GM12874 (cell line): ENCODE data around the gene IGF2R.

Experiments used
- TF ChIP-seq, protein P1 (sequence below): IDR thresholded peaks from 2 replicates; pipeline ENCODE4 v1.5.1; 2011; ENCODE audit warnings: low read depth, mild to moderate bottlenecking, control low read depth, low read length, moderate library complexity; ENCODE audit not compliant: insufficient read depth

IGF2R gene

DNA sequence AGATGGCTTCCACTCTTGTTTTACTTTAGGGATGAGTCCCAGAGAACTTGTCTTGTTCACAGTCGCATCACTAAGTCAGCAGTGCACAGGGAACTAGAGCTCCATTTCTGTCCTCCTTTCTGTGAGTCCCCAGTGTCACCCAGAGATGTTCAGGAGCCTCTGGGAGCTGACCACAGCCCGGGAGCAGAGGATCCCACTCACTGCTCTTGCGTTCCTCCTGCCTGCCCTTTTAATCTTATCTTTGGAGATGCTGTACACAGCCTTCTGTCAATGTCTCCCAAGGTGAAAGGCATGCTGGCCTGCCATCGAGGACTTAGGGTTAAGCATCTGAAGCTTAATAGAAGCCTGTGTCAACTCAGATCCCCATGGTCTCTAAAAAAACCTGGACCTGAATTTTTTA is 71.2 kb downstream of the IGF2R start:
- TF ChIP-seq, protein P1, sequence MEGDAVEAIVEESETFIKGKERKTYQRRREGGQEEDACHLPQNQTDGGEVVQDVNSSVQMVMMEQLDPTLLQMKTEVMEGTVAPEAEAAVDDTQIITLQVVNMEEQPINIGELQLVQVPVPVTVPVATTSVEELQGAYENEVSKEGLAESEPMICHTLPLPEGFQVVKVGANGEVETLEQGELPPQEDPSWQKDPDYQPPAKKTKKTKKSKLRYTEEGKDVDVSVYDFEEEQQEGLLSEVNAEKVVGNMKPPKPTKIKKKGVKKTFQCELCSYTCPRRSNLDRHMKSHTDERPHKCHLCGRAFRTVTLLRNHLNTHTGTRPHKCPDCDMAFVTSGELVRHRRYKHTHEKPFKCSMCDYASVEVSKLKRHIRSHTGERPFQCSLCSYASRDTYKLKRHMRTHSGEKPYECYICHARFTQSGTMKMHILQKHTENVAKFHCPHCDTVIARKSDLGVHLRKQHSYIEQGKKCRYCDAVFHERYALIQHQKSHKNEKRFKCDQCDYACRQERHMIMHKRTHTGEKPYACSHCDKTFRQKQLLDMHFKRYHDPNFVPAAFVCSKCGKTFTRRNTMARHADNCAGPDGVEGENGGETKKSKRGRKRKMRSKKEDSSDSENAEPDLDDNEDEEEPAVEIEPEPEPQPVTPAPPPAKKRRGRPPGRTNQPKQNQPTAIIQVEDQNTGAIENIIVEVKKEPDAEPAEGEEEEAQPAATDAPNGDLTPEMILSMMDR = no peak

GRCh38 chr6:160040527-160041264 is 71.8 kb downstream of the IGF2R start:
- TF ChIP-seq, protein P1 = no peak

DNA sequence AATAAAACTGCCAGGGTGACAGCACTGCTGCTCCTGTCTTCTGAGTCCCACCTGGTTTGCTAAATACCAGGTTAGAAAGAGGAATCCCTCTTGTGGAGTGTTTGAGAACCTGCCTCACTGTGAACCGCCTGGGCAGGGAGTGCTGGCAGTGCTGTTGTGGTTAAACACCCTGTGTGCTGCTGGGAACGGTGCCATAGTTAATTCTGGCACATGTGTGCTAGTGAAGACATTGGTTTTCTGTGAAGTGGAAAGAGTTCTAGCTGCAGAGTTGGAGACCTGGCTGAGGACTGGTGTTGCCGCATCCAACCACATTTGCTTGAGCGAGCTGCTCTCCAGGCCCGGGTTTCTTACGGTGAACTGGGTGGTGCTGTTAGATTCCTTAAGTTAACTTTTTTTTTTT is 72.7 kb downstream of the IGF2R start:
- TF ChIP-seq, protein P1 = no peak

GRCh38 chr6:160042014-160042773 is 73.3 kb downstream of the IGF2R start:
- TF ChIP-seq, protein P1 = no peak

GRCh38 chr6:160042788-160043301 is 74.0 kb downstream of the IGF2R start:
- TF ChIP-seq, protein P1 = no peak

- TF ChIP-seq, protein P1 = no peak
These were observed 74.9 kb downstream of the IGF2R start for GRCh38 chr6:160043784-160044183.

- TF ChIP-seq, protein P1 = no peak
These were observed 75.8 kb downstream of the IGF2R start for GRCh38 chr6:160044687-160045086.
